Uterus (tissue), 2 donors: Measurements from ENCODE around the gene ARSG.

ENCODE experiments used
- POLR2A ChIP-seq, 2 donors: fragments of 450-650 bp; IDR thresholded peaks; one replicate each; pipeline ENCODE4 v1.6.1; 2016; ENCODE audit warnings: antibody characterized with exemption in 2 of 2, mild to moderate bottlenecking in 1 of 2, moderate library complexity in 1 of 2
- TF ChIP-seq, protein P1 (sequence below), 4 experiments: fragments of 200-600 bp in 2 of 4; fragments of 450-650 bp in 2 of 4; sonication (generic) in 2 of 4; IDR thresholded peaks; one replicate each; pipeline ENCODE4 v1.5.1; 2016 to 2019; ENCODE audit warnings: antibody characterized with exemption in 4 of 4, mild to moderate bottlenecking in 2 of 4, moderate library complexity in 1 of 4

DNA sequence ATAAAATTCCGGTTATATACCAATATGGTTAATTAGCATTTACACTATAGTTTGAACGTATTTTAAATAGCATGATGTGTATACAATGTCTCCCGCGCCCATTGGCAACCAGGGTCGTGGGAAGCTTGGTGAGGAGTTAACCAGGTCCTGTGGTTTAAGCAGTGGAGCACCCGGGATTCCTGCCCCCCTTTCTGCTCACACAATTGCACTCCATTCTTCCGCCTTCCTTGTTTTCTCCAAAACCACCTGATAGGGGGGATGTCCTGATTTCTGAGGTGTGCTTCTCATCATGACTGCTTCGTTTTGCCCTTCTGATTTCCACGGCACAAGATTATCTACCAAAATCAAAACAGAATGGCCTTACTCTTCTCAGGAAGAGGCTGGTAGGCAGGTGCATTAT, 130.2 kb downstream of the ARSG start:
- TF ChIP-seq, protein P1, sequence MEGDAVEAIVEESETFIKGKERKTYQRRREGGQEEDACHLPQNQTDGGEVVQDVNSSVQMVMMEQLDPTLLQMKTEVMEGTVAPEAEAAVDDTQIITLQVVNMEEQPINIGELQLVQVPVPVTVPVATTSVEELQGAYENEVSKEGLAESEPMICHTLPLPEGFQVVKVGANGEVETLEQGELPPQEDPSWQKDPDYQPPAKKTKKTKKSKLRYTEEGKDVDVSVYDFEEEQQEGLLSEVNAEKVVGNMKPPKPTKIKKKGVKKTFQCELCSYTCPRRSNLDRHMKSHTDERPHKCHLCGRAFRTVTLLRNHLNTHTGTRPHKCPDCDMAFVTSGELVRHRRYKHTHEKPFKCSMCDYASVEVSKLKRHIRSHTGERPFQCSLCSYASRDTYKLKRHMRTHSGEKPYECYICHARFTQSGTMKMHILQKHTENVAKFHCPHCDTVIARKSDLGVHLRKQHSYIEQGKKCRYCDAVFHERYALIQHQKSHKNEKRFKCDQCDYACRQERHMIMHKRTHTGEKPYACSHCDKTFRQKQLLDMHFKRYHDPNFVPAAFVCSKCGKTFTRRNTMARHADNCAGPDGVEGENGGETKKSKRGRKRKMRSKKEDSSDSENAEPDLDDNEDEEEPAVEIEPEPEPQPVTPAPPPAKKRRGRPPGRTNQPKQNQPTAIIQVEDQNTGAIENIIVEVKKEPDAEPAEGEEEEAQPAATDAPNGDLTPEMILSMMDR (IDR thresholded peaks at IDR 0.05): no peak
- no peak for TF ChIP-seq POLR2A (IDR thresholded peaks at IDR 0.05)
